ENCODE results near the gene HNRNPA3.
"Not testable (repeated sequence)": the region's sequence is repeated elsewhere in the genome, so short reads cannot be mapped to it uniquely, and the experiment has no call there.

HNRNPA3 gene

DNA sequence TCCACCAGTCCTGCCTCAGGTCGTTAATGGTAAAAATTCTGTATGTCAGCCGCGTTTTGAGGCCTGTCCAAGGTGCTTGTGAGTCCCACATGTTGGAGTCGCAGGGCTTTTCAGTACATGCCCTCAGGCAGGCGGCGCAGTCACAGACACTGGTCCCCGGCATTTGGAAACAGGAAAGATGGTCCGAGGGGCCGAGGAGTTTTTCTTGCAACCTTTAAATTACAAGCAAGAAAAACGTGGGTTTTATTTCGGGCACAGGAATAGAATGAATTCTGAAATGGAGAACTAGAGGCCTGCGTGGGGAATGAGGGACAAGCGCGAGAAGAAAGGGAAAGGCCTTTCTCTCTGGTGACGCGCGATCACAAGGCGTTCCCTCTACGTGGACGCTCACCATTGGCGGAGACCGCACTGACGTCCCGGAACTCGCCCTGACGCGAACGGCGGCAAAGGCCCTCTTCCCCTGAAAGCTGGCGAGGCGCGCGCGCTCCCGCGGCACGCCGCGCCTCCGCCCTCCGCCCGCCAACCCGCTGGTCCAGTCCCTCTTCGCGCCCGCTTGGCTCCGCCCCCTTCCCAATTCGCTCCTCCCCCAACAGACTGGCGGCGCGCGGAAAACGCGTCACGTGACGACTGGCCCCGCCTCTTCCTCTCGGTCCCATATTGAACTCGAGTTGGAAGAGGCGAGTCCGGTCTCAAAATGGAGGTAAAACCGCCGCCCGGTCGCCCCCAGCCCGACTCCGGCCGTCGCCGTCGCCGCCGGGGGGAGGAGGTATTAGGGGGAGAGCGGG lies at the start of gene HNRNPA3:
HNRNPA3 (plus strand) TSS at position 689 of the 785 bp plus-strand sequence; CDS start at position 695, 6 bp downstream.
- peak; percentile 99 for DNase-seq

DNA sequence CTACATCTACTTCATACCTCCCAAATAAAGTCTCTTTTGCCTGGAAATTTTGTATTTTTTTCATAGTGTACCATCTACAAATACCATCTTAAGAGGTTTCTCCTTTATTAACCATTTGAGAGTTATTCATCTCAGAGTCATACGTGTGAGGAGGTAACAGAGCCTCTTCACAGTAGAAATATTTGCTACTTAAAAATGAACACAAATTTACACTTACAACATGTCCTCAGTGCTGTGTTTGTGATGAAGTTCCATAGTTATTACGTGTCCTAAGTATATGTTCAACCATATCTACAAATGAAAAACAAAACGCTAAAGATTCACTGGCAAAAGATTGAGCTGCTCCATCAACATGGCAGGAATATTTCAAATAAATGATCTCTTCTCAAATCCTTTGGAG lies 48.5 kb upstream of the HNRNPA3 start:
- no peak for DNase-seq

DNA sequence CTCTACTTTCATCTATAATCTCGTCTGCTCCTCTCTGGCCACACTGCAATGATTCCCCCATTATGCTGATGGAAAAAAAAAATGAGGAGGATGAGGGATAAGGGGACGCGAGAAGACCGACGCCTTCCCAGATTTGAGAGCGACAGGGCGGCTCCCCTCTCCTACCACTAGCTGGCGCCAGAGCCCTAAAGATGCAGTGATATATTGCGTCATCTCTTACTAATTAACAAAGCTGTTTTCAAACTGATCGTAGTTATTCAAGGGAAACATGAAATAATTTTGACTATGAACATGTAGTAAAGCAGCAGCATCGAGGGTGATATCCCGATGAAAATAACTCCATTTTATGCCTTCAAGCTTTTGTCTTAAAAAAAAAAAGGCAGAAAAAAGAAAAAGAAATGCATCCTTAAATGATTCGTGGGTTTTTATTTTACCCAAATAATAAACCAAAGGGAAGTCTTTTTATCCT lies 48.0 kb upstream of the HNRNPA3 start:
- DNase-seq: peak; percentile 79

DNA sequence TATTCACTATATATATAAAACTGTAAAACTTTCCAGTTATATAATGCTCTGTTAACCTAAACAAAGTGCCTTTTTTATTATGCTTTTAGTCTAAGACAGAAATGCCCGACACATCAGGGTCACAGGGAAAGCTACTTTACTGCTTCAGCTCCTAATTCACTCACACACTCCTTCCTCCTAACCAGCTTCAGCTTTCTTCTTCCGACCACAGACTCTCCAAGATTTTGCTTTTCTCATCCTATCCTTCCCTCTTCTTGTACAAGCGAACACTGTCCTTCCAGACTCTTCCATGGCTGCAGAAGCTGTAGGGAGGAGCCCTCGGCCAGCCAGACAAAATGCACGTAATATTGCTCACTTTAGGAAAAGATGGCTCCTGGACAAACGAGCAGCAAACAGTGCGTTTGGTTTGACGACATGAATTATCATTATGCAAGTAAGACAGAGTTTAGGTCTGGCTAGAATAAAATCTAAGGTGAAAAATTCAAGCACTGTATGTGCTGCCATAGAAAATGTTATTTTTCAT lies 47.5 kb upstream of the HNRNPA3 start:
- no peak for DNase-seq

DNA sequence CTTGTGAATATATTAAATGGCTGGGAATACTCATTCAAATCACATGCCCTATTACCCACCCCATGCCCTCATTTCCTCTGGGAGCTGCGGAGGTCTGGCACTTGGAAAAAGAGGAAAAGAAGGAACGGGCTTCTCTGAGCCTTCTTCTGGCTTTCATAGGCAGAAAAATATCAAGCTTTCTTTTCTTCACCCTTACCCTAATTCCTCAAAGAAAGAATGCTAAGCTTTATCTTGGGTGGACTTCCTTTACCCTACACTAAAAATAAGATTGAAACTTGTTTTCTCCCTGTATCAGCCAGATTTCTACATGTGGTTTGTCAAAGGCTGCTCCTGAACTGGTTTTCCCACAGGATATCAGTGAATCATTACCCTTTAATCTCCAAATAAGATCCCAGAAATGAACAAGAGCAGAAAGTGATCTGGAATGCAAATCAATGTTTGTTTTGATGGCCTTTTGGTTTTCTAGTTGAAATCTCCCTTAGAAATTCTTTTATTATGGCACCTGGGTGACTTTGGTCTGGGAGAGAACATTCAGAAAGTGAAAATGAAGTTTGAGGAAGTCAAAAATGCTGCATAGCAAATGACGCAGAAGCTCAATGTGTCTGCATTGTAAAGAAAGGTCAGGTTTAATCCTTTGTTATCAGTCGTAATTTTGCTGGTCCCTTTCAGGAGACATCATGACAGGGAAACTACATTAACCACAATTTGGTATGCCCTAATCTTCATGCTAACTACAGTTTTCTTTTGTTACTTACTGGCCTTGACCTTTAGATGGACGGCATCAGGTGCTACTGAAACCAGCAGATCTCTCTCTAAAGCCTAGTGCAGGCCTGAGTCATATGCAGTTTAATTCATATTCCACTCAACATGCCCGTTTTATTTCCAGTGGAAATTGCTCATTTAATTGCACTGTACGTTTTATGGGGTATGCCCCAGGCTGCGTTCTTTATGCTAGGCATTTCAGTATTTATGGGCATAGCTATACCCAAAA lies 46.6 kb upstream of the HNRNPA3 start:
- DNase-seq: no peak

DNA sequence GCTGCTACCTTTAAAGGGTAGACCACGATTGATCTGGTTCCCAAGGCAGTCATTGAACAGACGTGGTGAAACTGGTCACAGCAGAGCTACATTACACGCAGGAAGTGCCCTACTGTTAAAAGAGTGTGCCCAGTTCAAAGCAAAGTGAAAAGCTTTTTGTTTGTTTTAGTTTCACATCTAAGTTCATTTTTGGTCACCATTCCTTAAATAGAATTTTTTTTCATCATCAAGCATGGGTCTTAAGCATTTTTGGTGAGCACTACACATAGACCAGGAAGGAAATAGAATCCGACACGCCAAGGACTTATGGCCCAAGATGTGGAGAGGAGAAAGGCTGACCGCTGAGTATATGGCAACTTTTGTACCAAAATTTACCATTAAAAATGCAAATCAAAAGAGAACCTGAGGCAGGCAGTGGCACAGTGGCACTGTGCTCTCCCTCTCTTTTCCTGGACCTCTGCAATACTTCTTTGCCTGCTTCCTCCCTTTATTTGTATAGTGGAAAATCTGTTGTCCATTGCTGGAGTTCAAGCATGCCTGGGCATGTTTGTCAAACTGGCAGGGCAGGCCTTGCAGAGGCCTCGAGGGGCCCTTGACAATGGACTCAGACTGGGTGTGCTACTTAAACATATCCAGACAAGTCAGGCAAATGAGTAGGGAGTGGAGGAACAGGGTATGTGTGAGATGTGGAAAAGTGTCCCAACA lies 42.6 kb upstream of the HNRNPA3 start:
- no peak for DNase-seq

DNA sequence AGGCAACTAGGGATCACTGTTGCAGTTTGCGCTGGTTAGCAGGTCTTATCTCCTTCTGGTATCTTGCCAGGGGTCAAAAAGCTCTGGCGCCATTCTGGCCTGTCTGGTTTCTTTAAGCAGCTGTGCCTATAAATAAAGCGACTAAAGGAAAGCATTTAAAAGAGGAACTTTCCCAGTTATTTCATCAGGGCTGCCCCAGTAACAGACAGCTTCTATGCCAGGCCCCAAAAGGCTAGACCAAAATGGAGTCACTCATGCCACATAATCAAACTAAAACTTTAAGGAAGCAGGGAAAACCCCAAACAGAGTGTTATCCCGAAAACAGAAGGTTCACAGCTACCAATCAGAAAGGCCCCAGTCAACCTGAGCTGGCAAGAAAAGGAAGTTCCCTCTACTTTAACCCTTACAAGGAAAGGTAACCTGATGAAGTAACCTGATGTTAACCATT lies 41.2 kb upstream of the HNRNPA3 start:
- DNase-seq: no peak

DNA sequence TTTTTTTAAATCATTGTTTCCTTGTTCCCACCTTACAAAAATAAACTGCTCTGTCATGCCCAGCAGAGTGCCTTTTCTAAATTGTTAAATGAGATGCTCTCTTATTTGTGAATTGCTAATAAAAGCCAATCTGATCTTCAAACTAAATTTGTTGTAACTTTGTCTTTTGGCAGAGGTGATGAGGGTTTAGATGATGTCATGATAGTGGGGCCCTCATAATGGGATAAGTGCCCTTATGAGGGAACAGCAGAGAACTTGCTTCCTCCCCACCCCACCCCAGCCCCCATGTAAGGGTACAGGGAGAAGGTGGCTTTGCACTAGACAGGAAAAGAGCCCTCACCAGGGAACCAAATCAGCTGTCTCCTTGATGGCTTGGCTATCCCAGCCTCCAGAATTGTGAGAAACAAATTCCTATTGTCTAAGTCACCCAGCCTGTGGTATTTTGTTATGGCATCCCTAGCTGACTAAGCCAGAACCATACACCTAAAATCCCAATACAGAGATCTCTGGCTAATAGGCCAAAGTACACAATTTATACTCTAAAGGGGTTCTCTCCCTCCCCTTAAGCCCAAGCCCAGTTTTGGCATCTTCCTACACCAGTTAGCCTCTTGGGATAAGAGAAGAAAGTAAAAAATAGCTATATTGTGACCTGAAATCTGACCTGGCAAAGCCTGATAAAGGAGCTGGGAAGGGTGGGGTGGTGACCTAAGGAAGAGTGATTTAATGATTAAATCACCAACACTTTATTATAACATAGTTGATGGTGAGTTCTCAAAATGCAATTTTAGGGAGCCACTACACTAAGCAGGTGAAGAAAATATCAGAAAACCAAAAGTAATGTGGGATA lies 40.3 kb upstream of the HNRNPA3 start:
- DNase-seq: no peak

DNA sequence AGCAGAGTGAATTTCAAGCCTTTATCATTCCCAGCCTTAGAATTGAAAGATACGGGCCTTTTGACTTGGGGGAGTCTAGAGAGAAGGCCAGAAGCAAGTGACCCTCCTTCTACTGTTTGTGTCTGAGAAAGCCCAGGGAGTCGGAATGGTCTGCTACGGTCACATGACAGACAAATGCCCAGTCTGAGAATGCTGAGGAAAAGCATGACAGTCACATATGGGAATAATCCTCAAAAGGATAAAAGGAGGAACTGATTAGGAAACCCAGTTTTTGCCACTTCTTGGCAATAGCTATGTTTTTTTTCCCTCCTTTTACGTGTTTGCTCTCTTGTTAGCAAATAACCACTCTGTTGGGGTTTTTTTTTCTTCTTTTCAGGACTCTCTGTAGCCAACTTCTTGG lies 38.1 kb upstream of the HNRNPA3 start:
- no peak for DNase-seq

DNA sequence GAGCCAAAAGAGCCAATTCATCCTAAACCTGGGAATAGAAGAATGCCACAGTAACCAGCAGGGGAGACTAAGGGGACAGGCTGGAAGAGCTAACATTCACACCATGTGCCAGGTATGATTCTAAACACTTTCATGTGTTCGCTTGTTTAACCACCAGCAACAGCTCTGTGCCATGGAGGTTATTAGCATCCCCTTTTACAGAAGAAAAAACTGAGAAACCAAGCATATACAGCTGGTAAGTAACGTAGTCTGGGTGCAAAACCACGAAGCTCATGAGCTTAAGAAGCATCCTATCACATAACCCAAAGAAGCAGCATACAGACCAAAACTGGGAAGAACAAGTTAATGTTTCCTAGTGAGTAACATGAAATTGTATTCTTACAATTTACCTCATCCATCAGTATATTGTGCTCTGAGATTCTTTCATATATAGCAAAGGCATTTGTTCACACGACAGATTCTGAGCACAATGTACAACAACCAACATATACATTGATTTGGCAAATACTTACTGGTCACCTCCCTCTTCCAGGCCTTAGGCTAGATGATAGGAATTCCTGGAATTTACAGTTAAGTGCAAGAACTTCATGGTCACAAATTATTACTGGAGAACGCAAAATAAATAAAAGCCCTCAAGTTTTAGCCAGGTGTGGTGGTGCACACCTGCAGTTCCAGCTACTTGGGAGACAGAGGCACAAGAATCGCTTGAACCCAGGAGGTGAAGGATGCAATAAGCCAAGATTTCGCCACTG lies 36.5 kb upstream of the HNRNPA3 start:
- DNase-seq: no peak

DNA sequence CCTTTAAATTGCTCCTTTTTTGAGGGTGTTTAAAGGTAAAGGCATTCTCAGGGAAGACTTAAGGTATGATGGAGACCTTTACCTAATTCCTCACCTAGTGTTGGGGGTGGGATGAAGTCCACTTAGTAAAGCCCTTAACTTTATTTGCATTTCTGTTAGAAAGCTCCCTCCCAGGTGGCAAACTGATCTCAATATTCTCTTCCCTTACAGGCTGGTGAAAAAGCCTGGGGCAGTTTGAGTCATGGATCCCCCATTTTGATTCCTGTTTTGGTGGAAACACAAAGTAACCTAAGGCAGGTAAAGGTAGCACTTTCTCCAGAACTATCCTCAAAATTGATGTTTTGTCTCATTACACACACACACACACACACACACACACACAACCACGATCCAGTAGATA lies 33.8 kb upstream of the HNRNPA3 start:
- DNase-seq: no peak

DNA sequence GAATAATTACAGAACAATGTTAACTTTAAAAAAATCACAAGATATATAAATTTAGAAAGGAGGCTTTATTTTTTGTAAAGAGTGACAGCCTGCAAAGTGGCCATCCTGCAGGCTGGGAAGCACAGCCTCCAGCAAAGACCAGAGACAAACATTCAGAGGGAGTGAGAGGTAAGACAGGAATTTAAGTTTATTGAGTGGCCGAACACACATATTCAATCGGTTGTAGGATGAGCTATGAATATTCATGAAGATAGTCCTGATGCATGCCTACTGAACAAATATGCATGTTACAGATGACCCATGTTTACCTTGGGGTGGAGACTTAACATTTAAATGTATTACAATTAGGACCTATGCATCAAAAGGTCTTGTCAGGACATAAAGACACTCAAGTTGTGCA lies 33.4 kb upstream of the HNRNPA3 start:
- DNase-seq: no peak

DNA sequence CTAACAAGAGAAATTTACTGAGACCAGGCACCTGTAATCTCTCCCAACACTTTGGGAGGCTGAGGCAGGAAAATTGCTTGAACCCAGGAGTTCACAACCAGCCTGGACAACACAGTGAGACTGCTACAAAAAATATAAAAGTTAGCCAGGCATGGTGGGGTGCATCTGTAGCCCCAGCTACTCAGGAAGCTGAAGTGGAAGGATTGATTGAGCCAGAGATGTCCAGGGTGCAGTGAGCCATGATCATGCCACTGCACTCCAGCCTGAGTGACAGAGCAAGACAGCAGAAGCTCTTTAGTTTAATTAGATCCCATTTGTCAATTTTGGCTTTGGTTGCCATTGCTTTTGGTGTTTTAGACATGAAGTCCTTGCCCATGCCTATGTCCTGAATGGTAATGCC lies 32.9 kb upstream of the HNRNPA3 start:
- DNase-seq: not testable (repeated sequence)

DNA sequence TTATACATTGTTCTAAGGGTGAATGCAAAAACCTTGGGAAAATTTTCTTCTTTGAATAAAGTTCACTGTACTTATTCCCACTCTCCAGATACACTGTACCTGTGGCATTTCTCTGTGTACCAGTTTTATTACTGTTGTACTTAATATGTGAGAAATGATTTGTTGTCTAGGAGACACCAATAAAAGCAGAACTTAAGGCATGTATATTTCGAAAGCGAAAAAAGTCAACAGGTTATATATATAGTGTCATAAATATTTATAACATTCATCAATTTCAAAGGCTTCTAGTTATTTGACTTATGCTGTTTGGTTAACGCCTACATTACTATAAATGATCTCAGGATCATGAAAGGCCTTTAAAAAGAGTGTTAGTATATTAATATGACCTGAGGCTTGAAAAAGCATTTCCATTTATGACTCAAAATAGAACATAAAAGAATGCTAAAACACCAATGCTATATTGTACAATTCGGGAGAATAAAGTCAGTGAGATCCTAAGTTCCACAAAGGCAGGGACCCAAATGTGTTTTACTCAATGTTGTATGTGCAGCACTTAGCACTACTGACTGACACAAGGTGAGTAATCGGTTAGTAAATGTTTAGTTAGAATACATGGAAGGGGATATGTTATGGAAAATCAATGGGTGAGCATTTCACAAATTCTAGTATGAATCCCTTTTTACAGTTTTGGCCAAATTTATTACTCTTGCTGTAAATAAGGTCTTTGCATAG lies 32.2 kb upstream of the HNRNPA3 start:
- DNase-seq: no peak

DNA sequence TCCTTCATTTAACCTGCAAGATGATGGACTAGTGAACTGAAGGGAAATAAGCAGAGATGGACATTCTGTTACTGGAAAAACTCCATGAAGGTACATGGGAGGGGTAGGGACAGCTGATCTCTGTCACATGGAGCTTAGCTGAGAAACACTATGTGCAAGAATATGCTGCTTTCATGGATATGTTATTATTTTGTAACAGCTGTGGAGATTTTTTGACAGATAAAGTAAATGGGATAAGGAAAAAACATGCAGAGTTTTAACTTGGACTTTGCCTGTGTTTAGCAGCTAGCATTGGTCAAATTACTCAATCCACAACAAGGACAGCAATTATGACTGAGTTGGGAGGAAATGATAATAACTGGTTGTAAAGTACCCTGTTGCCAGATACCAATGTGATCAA lies 28.7 kb upstream of the HNRNPA3 start:
- DNase-seq: no peak

DNA sequence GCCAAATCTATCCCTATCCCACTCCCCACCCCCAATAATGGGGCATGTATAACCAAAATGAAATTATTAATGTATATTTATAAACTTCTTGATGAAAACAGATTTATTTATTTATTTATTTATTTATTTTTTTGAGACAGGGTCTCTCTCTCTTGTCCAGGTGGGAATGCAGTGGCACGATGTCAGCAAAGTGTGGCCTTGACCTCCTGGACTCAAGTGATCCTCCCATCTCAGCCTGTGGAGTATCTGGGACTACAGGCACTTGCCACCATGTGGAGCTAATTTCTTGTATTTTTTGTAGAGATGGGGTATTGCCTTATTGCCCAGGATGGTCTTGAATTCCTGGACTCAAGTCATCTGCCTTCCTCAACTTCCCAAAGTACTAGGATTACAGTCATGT lies 28.0 kb upstream of the HNRNPA3 start:
- DNase-seq: no peak

DNA sequence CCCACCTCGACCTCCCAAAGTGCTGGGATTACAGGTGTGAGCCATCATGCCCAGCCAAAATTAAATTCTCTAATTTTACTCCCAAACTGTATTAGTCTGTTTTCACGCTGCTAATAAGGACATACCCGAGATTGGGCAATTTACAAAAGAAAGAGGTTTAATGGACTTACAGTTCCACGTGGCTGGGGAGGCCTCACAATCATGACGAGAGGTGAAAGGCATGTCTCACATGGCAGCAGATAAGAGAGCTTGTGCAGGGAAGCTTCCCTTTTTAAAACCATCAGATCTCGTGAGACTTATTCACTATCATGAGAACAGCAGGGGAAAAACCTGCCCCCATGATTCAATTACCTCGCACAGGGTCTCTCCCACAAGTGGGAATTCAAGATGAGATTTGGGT lies 26.6 kb upstream of the HNRNPA3 start:
- DNase-seq: not testable (repeated sequence)

DNA sequence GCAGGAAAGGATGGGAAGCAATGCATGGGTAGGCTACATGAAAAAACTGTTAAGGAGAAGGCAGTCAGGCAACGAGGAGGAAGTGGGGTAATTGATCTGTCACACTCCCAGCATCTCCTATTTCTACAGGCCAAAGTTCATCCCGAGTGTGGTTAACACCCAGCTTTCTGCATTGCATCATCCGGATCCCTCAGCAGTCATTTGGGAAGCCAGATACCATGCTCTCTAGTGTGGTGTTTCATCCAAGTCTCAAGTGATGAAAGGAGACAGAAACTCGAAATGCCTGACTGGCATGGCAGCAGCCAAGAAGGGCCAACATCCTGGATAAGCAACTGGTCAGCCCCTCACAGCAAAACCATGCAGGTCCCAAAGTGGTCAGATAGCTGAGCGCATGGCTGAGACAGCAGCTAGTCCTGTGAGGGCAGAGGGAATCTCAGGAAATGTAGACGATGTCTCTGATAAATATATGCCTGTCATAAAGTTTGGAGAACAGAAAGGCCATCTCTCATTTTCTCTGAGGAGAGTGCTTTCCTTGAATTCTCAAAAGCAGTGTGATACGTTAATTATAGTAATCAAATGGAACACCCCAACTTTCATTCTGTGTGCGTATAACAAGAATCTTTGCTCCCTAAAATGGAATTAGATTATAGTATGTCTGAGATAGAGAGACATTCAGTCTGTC lies 24.8 kb upstream of the HNRNPA3 start:
- DNase-seq: no peak

All from activated T-cell treated with anti-CD3 and anti-CD28 coated beads for 4 hours (primary cell).